Measurements from ENCODE around the gene SLC48A1.

- no peak for TF ChIP-seq POLR2A (IDR thresholded peaks at IDR 0.05)
- no peak for TF ChIP-seq CTCF (IDR thresholded peaks at IDR 0.05)
These were observed 43.6 kb downstream of the SLC48A1 start for GRCh38 chr12:47816403-47817271.
